ENCODE measurements around the gene KIRREL3. TPM values are rescaled to one million over a fixed set of nuclear protein-coding genes. Genes with fewer than 3 reads are reported as not detected.
A peak's percentile ranks its signal among the peaks of the same experiment; 100 is the strongest.
"Not testable (repeated sequence)": the region's sequence is repeated elsewhere in the genome, so short reads cannot be mapped to it uniquely, and the experiment has no call there.

The KIRREL3 gene
- total and polyA plus RNA-seq, 9 donors = 0.25 to 5.3 (median 0.48) TPM

- Histone ChIP-seq H3K4me1 (ENCODE audit: insufficient read depth) (peaks cover 5% of the 10 kb centered on the region), H3K9me3 (no peaks in the 10 kb centered on the region), H3K27ac (peak overlapping the region in 1 of 2 donors; percentile 33), H3K36me3 (no peaks in the 10 kb centered on the region), H3K4me3 (no peak overlapping the region), H3K27me3 (no peaks in the 10 kb centered on the region)
- intact Hi-C loops (cut with DNase I) = no loop called here
- 72 to 85% (median 72%) methylated on average over 8 of the region's 8 CpGs for WGBS, 3 donors
- DNase-seq = peak in 3 of 5 donors; percentile 23 to 26 (median 23)
- TF ChIP-seq EP300 (IDR thresholded peaks at IDR 0.05) = no peak
- no peak for TF ChIP-seq CTCF (IDR thresholded peaks at IDR 0.05)
- TF ChIP-seq POLR2A (IDR thresholded peaks at IDR 0.05) = no peak
Observed at GRCh38 chr11:126385991-126386728, 614.4 kb downstream of the KIRREL3 start.

DNA sequence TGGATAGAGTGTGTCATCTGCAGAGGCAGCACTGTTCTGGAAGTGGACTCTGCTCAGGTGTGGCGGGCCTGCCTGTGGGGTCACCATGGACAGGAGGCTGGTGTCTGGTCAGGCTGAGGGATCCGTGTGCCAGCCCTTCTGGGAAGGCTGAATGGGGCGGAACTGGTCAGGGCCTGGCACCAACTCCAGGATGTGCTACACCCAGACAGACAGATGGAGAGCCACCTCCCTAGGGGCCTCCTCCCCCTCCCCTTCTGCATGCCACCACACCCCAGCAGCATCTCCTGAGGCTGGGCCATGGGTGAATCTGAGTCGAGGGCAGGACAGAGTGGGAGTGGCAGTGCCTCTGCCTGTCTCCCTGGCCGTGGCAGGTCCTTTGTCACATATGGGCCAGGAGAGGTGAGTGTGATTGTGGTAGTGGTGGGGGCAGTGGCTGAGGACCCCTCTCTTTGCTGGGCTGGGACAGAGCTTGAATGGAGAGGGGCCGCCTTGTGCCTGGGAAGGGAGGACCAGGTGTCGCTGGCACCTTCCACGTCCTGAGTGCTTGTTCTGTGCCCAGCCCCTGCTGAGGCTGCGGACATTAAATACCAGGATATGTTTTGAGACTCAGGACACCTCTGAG lies 616.0 kb downstream of the KIRREL3 start:
- 89 to 93% (median 90%) methylated on average over 7 to 9 of the region's 9 CpGs for WGBS, 3 donors
- Histone ChIP-seq H3K9me3 (no peaks in the 10 kb centered on the region), H3K27me3 (no peaks in the 10 kb centered on the region), H3K4me1 (ENCODE audit: insufficient read depth) (peaks cover 13% of the 10 kb centered on the region), H3K4me3 (no peak overlapping the region), H3K27ac (no peak overlapping the region), H3K36me3 (no peaks in the 10 kb centered on the region)
- TF ChIP-seq EP300 (IDR thresholded peaks at IDR 0.05) (no peak), CTCF (IDR thresholded peaks at IDR 0.05) (no peak), POLR2A (IDR thresholded peaks at IDR 0.05) (no peak)
- intact Hi-C loops (cut with DNase I) = no loop called here
- peak in 4 of 5 donors; percentile 14 to 34 (median 22) for DNase-seq

DNA sequence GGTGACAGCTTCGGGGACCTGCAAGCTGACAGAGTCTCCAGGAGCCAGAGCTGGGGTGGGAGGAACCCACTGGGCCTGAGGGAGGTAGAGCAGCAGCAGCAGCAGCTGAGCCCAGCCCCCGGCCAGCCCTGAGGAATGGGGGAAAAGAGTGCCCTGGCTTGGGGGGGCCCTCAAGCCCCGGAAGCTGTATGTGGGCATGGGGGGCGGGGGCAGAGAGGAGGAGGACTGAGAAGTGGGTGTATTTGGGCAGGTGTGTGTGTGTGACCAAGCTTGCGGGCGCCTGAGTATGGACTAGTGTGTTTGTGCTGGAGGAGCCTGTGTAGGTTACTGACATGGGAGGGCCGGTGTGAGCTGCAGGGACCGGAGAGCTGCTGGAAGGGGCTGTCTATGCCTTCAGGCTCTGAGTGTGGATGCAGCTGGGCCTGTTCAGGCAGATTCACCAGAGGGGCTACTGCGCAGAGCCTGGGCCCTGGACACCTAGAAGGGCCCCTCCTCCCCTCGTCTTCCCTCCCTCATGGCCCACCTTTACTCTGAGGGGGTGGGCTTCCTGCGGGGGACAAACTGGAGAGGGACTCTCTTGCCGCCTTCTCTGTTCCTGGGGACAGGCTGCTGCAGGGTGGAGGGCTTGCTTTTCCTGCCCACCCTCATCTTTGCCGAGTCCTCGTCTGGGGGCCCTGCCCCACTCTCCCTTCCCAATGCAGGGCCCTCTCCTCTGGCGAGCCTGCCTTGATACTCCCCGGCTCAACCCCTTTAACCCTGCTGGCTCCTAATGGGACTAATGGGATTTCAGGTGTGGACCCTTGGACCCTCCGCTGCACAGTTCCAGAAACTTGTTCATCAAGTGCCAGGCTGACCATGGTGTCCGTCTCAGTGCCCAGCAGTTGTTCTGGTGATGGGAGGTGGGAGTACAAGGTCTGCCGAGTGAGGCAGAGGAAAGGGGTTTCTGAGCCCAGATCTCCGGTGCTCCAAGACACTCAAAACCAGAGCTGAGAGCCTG lies 616.9 kb downstream of the KIRREL3 start:
- intact Hi-C loops (cut with DNase I) = no loop called here
- DNase-seq = peak in 4 of 5 donors; percentile 21 to 30 (median 24)
- Histone ChIP-seq H3K27ac (no peak overlapping the region), H3K4me3 (no peak overlapping the region), H3K4me1 (ENCODE audit: insufficient read depth) (peaks cover 18% of the 10 kb centered on the region), H3K27me3 (no peaks in the 10 kb centered on the region), H3K36me3 (no peaks in the 10 kb centered on the region), H3K9me3 (no peaks in the 10 kb centered on the region)
- WGBS, 3 donors = 79 to 82% (median 82%) methylated on average over 20 of the region's 20 CpGs
- TF ChIP-seq CTCF (IDR thresholded peaks at IDR 0.05) (no peak), POLR2A (IDR thresholded peaks at IDR 0.05) (no peak), EP300 (IDR thresholded peaks at IDR 0.05) (no peak)

DNA sequence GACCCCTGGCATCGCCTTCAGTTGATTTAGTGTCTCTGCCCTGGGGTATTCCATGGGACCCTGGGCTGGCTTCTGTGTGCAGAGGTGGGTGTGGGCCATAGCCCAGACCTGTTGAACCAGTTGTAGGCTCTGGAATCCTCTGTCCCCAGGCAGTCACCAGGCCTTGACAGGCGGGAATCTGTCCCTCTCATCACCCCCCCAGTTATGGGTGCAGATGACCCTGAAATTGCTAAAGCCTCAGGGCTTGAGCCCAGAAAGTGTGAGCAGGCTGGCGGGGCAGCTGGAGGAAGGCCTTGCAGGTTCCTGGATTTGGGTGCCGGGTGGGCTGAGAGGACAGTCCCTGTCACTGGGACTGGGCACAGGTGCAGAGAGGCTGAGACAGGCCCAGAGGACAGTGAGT lies 617.9 kb downstream of the KIRREL3 start:
- H3K4me1 ChIP-seq (ENCODE audit: insufficient read depth) = peaks cover 18% of the 10 kb centered on the region
- H3K36me3 ChIP-seq; H3K27ac ChIP-seq; H3K27me3 ChIP-seq; H3K4me3 ChIP-seq; intact Hi-C loops (cut with DNase I); H3K9me3 ChIP-seq: not testable (repeated sequence)
- WGBS, 3 donors = 92 to 93% (median 92%) methylated on average over 2 to 4 of the region's 4 CpGs
- DNase-seq = peak in 3 of 5 donors; percentile 16 to 25 (median 22)

- H3K27ac ChIP-seq; H3K4me3 ChIP-seq; H3K27me3 ChIP-seq; intact Hi-C loops (cut with DNase I); H3K9me3 ChIP-seq; H3K36me3 ChIP-seq: not testable (repeated sequence)
- 47 to 60% (median 55%) methylated on average over 5 to 6 of the region's 10 CpGs for WGBS, 3 donors
- peak in 1 of 5 donors; percentile 11 for DNase-seq
- H3K4me1 ChIP-seq (ENCODE audit: insufficient read depth) = peaks cover 18% of the 10 kb centered on the region
Observed at GRCh38 chr11:126381960-126382359, 618.6 kb downstream of the KIRREL3 start.

Measured in ovary (tissue), 9 donors.